Karpas-422 (cell line): ENCODE measurements around the gene METTL25. TPM values are rescaled to one million over a fixed set of nuclear protein-coding genes. Genes with fewer than 3 reads are reported as not detected.

Experiments
- DNase-seq: peaks from one replicate; pipeline ENCODE4 v3.0.0-alpha.2; 2015
- H2AFZ ChIP-seq: fragments of 200-600 bp; sonication (generic); 2 replicates; pipeline ENCODE4 v1.6.1; 2014; ENCODE audit warnings: antibody characterized with exemption, low read length, mixed read lengths
- H3K27ac ChIP-seq: fragments of 200-600 bp; sonication (generic); 2 replicates; pipeline ENCODE4 v1.5.1; 2014; ENCODE audit warnings: mild to moderate bottlenecking, low read length, moderate library complexity
- H3K27me3 ChIP-seq: fragments of 200-600 bp; sonication (generic); 2 replicates; pipeline ENCODE4 v1.6.1; 2014; ENCODE audit warnings: low read length, mixed read lengths
- H3K36me3 ChIP-seq: fragments of 200-600 bp; sonication (generic); 2 replicates; pipeline ENCODE4 v1.6.1; 2014; ENCODE audit warnings: low read length, mixed read lengths; ENCODE audit not compliant: insufficient read depth
- H3K4me1 ChIP-seq: fragments of 200-600 bp; sonication (generic); 2 replicates; pipeline ENCODE4 v1.6.1; 2014; ENCODE audit warnings: mild to moderate bottlenecking, low read length, mixed read lengths
- H3K4me2 ChIP-seq: fragments of 200-600 bp; sonication (generic); 2 replicates; pipeline ENCODE4 v1.6.1; 2014; ENCODE audit warnings: low read length, low read depth, mild to moderate bottlenecking; ENCODE audit not compliant: poor library complexity, severe bottlenecking
- H3K4me3 ChIP-seq: fragments of 200-600 bp; sonication (generic); 2 replicates; pipeline ENCODE4 v1.5.1; 2014; ENCODE audit warnings: mild to moderate bottlenecking, antibody characterized with exemption, low read length, mixed read lengths
- H3K79me2 ChIP-seq: fragments of 200-600 bp; sonication (generic); 2 replicates; pipeline ENCODE4 v1.6.1; 2014; ENCODE audit warnings: mild to moderate bottlenecking, low read length, mixed read lengths
- H3K9ac ChIP-seq: fragments of 200-600 bp; sonication (generic); 2 replicates; pipeline ENCODE4 v1.6.0; 2014; ENCODE audit warnings: low read length
- H3K9me2 ChIP-seq: fragments of 200-600 bp; sonication (generic), shearing (Covaris generic); replicated peaks from 2 replicates; pipeline ENCODE4 v1.6.0; 2014; ENCODE audit warnings: mild to moderate bottlenecking, low read length, moderate library complexity; ENCODE audit not compliant: insufficient read depth
- H3K9me3 ChIP-seq: fragments of 300-700, 200-600 bp; sonication (generic); 2 replicates; pipeline ENCODE4 v1.6.1; 2014; ENCODE audit warnings: low read length, mixed read lengths
- H4K20me1 ChIP-seq: fragments of 200-600 bp; sonication (generic); 2 replicates; pipeline ENCODE4 v1.6.1; 2014; ENCODE audit warnings: mild to moderate bottlenecking, antibody characterized with exemption, low read length, low read depth; ENCODE audit not compliant: insufficient read depth
- total RNA-seq: library from RNA; depleted of rRNA; stranded (reverse); fragments of >200 nt; shearing (Covaris generic); gene quantifications from 2 replicates; pipeline ENCODE4 v1.2.3, GENCODE V29; 2014; ENCODE audit warnings: low replicate concordance

The METTL25 gene
- total RNA-seq, 1 experiment from 2014 or later, result 31.6 TPM

DNA sequence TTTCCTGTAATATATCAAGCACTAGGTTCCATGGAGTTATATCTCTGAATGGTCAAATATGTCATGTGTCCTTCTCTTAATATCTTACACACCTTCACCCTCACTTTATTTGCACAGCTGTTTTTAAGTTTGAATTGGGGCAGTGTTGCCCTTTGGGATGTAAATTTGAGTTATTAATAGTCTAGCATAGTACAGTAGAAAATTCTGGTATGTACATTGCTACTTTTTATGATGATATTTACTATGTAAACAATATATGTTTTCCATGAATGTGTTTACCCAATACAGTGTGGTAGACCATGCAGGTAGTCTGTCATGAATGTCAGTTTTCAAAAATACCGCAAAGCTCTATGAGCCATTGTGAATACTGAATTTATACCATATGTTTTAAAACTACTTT is 50.5 kb downstream of the METTL25 start:
- H2AFZ ChIP-seq, result no peak overlapping the region
- H3K27ac ChIP-seq, result no peak overlapping the region
- no peaks in the 10 kb centered on the region for H3K4me1 ChIP-seq
- no peak overlapping the region for H3K9ac ChIP-seq
- no peaks in the 10 kb centered on the region for H4K20me1 ChIP-seq
- no peaks in the 10 kb centered on the region for H3K36me3 ChIP-seq
- H3K27me3 ChIP-seq, result no peaks in the 10 kb centered on the region
- H3K4me3 ChIP-seq, result no peak overlapping the region
- DNase-seq, result no peak
- no peaks in the 10 kb centered on the region for H3K79me2 ChIP-seq
- H3K4me2 ChIP-seq, result no peak overlapping the region
- H3K9me3 ChIP-seq, result no peaks in the 10 kb centered on the region
- H3K9me2 ChIP-seq, result no peaks in the 10 kb centered on the region

DNA sequence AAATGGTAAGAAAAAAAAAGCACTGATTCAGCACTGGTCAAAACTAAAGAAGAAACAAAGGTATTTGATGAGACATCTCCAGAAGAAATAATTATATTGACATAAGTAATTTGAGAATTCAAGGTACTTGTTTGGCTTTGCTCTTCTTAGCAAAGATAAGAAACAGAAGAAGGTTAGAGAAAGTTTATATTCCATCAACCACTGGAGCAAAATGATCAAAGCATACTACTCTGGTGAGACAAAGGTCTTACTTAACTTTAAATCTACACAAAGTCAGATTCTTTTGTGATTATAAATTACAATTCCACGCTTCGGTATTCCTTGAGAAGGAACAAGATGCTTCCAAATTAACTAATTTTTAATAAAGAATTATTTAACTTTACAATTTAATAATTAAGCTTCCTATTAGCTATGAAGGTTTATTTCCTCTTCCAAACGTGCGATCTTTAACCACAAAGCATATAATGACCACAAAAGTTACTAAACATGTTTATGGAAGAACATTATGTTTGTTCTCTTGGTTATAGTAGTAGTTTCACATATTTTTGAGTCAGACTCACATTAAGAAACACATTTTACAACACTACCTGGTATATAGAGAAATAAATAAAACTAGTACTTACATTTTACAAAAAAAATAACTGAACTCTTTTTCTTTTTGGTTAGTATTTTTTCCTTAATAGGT is 53.4 kb downstream of the METTL25 start:
- no peak overlapping the region for H2AFZ ChIP-seq
- no peak overlapping the region for H3K9ac ChIP-seq
- no peak overlapping the region for H3K4me3 ChIP-seq
- H3K27ac ChIP-seq, result no peak overlapping the region
- no peaks in the 10 kb centered on the region for H3K27me3 ChIP-seq
- no peaks in the 10 kb centered on the region for H3K79me2 ChIP-seq
- no peaks in the 10 kb centered on the region for H3K36me3 ChIP-seq
- H3K4me2 ChIP-seq, result no peak overlapping the region
- no peaks in the 10 kb centered on the region for H3K4me1 ChIP-seq
- no peaks in the 10 kb centered on the region for H3K9me3 ChIP-seq
- no peaks in the 10 kb centered on the region for H4K20me1 ChIP-seq
- H3K9me2 ChIP-seq, result no peaks in the 10 kb centered on the region
- DNase-seq, result no peak

DNA sequence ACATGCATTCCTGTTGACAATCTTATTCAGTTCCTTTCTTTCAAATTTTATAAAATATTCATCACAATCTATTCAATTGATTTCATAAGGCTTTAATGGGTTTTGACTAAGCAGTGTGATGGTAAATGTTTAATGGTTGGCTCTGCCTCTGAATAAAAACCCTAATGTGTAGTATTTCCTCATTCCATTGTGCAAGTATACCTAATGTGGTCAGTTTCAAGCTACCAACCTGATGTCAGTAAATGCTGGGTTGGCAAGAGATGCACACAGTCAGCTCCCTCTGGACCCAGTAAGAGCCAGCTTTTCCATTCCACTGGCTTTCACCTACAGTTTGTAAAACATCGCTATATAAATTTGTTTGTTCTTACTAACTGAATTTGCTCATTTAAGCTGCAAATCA is 53.9 kb downstream of the METTL25 start:
- H3K36me3 ChIP-seq, result no peaks in the 10 kb centered on the region
- no peaks in the 10 kb centered on the region for H3K9me3 ChIP-seq
- DNase-seq, result no peak
- no peaks in the 10 kb centered on the region for H3K4me1 ChIP-seq
- H4K20me1 ChIP-seq, result no peaks in the 10 kb centered on the region
- no peaks in the 10 kb centered on the region for H3K79me2 ChIP-seq
- H3K9me2 ChIP-seq, result no peaks in the 10 kb centered on the region
- H3K27me3 ChIP-seq, result no peaks in the 10 kb centered on the region
- H3K9ac ChIP-seq, result no peak overlapping the region
- H3K4me3 ChIP-seq, result no peak overlapping the region
- no peak overlapping the region for H2AFZ ChIP-seq
- H3K4me2 ChIP-seq, result no peak overlapping the region
- no peak overlapping the region for H3K27ac ChIP-seq

DNA sequence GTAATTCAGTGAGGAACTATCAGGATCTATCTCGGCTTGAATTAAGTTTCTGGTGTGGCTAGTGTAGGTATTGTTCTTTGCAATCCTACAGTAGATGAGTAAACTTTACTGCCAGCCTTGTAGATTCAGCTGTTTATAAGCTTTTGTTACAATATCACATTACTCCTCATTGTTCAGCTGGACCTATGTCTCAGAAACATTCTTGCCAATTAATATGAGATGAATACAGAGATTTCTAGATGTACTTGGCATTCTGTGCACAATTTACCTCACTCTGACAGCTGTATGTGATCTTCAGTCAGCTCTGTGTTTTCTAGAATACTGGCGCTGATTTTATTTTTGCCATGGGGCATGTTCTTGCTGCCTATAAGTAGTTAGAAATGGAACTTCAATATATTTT is 55.7 kb downstream of the METTL25 start:
- no peaks in the 10 kb centered on the region for H3K4me1 ChIP-seq
- no peak overlapping the region for H3K27ac ChIP-seq
- no peak overlapping the region for H2AFZ ChIP-seq
- no peaks in the 10 kb centered on the region for H3K27me3 ChIP-seq
- H3K9me2 ChIP-seq, result no peaks in the 10 kb centered on the region
- no peaks in the 10 kb centered on the region for H4K20me1 ChIP-seq
- no peaks in the 10 kb centered on the region for H3K9me3 ChIP-seq
- no peaks in the 10 kb centered on the region for H3K36me3 ChIP-seq
- no peak overlapping the region for H3K4me2 ChIP-seq
- H3K9ac ChIP-seq, result no peak overlapping the region
- no peaks in the 10 kb centered on the region for H3K79me2 ChIP-seq
- DNase-seq, result no peak
- H3K4me3 ChIP-seq, result no peak overlapping the region

DNA sequence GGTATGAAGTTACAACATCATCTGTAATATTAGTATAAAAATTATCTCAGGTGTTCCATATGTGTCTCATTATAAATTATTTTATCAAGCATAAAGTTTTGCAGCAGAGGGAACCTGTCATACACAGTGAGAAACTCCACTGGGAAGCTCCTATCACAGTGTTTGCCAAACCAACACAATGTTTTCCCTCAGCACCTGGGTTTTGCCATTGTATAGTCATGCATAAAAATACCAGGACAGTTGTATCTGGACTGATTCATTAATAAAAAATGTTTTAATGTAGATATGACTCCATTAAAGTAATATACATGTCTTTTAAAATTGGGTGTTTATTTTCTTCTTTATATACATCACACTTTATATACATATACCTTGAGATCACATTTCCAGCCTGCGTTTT is 56.6 kb downstream of the METTL25 start:
- no peaks in the 10 kb centered on the region for H3K27me3 ChIP-seq
- H3K4me1 ChIP-seq, result no peaks in the 10 kb centered on the region
- H3K9me2 ChIP-seq, result no peaks in the 10 kb centered on the region
- H4K20me1 ChIP-seq, result no peaks in the 10 kb centered on the region
- H3K9me3 ChIP-seq, result no peaks in the 10 kb centered on the region
- H3K27ac ChIP-seq, result no peak overlapping the region
- no peak overlapping the region for H3K4me3 ChIP-seq
- no peak overlapping the region for H3K4me2 ChIP-seq
- no peak overlapping the region for H3K9ac ChIP-seq
- no peak for DNase-seq
- no peaks in the 10 kb centered on the region for H3K36me3 ChIP-seq
- no peaks in the 10 kb centered on the region for H3K79me2 ChIP-seq
- no peak overlapping the region for H2AFZ ChIP-seq

DNA sequence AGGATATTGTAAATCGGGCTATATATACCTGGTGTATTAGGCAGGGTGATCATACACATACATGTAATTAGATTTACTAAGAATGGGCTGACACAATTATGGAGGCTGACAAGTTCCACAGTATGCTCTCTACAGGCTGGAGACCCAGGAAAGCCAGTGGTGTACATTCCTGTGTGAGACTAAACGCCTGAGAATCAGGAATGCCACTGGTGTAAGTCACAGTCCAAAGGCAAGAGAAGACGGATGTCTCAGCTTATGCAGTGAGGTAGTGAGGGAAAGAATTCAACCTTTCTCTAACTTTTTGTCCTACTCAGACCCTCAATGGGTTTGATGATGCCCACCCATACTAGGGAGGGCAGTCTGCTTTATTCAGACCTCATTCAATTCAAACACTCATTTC is 57.1 kb downstream of the METTL25 start:
- H3K4me3 ChIP-seq, result no peak overlapping the region
- H2AFZ ChIP-seq, result no peak overlapping the region
- no peaks in the 10 kb centered on the region for H3K4me1 ChIP-seq
- DNase-seq, result no peak
- H3K9me3 ChIP-seq, result no peaks in the 10 kb centered on the region
- H3K9me2 ChIP-seq, result no peaks in the 10 kb centered on the region
- H3K4me2 ChIP-seq, result no peak overlapping the region
- H3K27me3 ChIP-seq, result no peaks in the 10 kb centered on the region
- no peaks in the 10 kb centered on the region for H3K36me3 ChIP-seq
- H4K20me1 ChIP-seq, result no peaks in the 10 kb centered on the region
- no peak overlapping the region for H3K9ac ChIP-seq
- no peak overlapping the region for H3K27ac ChIP-seq
- H3K79me2 ChIP-seq, result no peaks in the 10 kb centered on the region

DNA sequence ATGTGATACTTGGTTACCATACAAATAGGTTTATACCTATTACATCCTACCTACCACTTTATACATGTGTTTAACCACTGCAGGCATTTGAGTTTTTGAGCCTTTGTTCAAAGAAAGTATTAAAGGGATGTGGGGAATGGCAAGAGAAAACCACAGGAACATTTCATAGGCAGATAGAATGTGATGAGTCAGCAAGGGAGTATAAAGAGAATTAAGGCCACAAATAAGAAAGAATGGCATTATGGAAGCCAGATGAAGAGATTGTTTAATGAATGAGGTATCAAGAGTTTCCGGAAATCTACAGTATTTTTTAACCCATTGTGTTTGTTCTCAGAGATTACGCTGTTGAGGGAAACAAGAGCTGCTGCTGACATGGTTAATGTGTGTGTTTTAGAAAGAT is 66.9 kb downstream of the METTL25 start:
- Histone ChIP-seq H3K79me2 (no peaks in the 10 kb centered on the region), H2AFZ (no peak overlapping the region), H3K27ac (no peak overlapping the region), H3K9me3 (no peaks in the 10 kb centered on the region), H3K4me1 (no peaks in the 10 kb centered on the region), H3K27me3 (no peaks in the 10 kb centered on the region), H4K20me1 (no peaks in the 10 kb centered on the region), H3K4me3 (no peak overlapping the region), H3K36me3 (no peaks in the 10 kb centered on the region), H3K9ac (no peak overlapping the region), H3K9me2 (no peaks in the 10 kb centered on the region), H3K4me2 (no peak overlapping the region)
- no peak for DNase-seq

DNA sequence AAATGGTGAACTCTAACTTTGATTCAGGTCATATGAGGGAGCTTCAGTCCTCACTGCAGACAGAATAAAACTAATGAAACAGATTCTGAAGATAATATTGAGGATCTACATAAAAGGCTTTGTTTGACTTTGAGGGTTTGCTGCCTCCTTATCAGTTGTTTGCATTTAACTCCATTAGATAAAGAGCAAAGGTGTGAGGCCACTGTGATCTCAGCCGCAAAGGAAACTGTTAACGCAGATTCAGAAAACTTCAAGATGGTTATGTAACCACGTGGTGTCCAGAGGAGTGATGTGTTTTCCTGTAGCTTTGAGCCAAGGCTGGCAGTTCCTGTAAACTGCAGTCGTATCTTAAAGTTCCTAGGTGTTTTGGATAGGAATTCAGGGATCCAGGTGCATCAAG is 67.8 kb downstream of the METTL25 start:
- Histone ChIP-seq H4K20me1 (no peaks in the 10 kb centered on the region), H2AFZ (no peak overlapping the region), H3K4me2 (no peak overlapping the region), H3K79me2 (no peaks in the 10 kb centered on the region), H3K27me3 (no peaks in the 10 kb centered on the region), H3K36me3 (no peaks in the 10 kb centered on the region), H3K9me3 (no peaks in the 10 kb centered on the region), H3K9me2 (no peaks in the 10 kb centered on the region), H3K4me1 (no peaks in the 10 kb centered on the region), H3K9ac (no peak overlapping the region), H3K27ac (no peak overlapping the region), H3K4me3 (no peak overlapping the region)
- no peak for DNase-seq

DNA sequence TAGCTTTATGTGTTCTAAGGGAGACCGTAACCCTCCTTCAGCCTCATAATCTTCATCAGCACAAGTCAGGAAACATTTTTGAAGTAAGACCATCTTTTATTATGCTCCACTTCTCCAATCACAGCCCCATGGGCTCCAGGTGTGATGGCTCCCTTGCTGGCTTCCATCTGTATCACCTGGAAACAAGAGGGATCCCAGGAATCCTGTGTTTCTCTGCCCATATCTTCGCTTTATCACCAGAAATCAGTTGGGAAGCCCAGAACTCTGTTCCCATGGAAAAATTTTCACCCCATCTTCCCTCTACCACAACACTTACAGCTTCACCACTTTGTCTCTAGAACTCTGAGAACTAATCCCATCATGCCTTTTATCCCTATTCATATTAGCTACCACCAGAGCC is 68.3 kb downstream of the METTL25 start:
- H3K27ac ChIP-seq, result no peak overlapping the region
- no peaks in the 10 kb centered on the region for H3K4me1 ChIP-seq
- no peak for DNase-seq
- H3K4me2 ChIP-seq, result no peak overlapping the region
- H3K9me3 ChIP-seq, result no peaks in the 10 kb centered on the region
- no peak overlapping the region for H3K9ac ChIP-seq
- H3K36me3 ChIP-seq, result no peaks in the 10 kb centered on the region
- no peaks in the 10 kb centered on the region for H3K9me2 ChIP-seq
- no peaks in the 10 kb centered on the region for H3K27me3 ChIP-seq
- H4K20me1 ChIP-seq, result no peaks in the 10 kb centered on the region
- H2AFZ ChIP-seq, result no peak overlapping the region
- H3K4me3 ChIP-seq, result no peak overlapping the region
- no peaks in the 10 kb centered on the region for H3K79me2 ChIP-seq
